K562 (cell line): ENCODE data around the gene PCOLCE2.
A peak's percentile ranks its signal among the peaks of the same experiment; 100 is the strongest.

ENCODE experiments used
- CBX5 ChIP-seq: IDR thresholded peaks from 2 replicates; pipeline ENCODE4 v1.6.1; 2014; ENCODE audit warnings: low read depth, borderline replicate concordance
- CTCF ChIP-seq, 3 experiments: IDR thresholded peaks in 2 of 3; conservative IDR thresholded peaks in 1 of 3; 2 replicates each; pipeline ENCODE4 v1.5.1; 2011 to 2012; ENCODE audit warnings: low read length in 3 of 3, mild to moderate bottlenecking in 3 of 3, control low read depth in 2 of 3, improper control_type of control experiment in 1 of 3, inconsistent platforms in 1 of 3, low read depth in 1 of 3, mixed read lengths in 1 of 3, moderate library complexity in 1 of 3; ENCODE audit not compliant: insufficient read depth in 2 of 3
- EP300 ChIP-seq: IDR thresholded peaks from 2 replicates; pipeline ENCODE4 v1.6.1; 2012; ENCODE audit warnings: low read length, improper control_type of control experiment
- MCM2 ChIP-seq: fragments of 450-650 bp; IDR thresholded peaks from 2 replicates; pipeline ENCODE4 v1.6.1; 2017; ENCODE audit warnings: low read depth, mild to moderate bottlenecking
- MTF1 ChIP-seq: fragments of 250-450 bp; sonication (Bioruptor Pico); IDR thresholded peaks from 2 replicates; pipeline ENCODE4 v1.9.0; 2021; ENCODE audit warnings: moderate library complexity, mild to moderate bottlenecking, inconsistent platforms, borderline replicate concordance
- ZNF253 ChIP-seq: fragments of 250-450 bp; sonication (Bioruptor Pico); conservative IDR thresholded peaks from 2 replicates; pipeline ENCODE4 v1.6.1; 2021; ENCODE audit warnings: mild to moderate bottlenecking

DNA sequence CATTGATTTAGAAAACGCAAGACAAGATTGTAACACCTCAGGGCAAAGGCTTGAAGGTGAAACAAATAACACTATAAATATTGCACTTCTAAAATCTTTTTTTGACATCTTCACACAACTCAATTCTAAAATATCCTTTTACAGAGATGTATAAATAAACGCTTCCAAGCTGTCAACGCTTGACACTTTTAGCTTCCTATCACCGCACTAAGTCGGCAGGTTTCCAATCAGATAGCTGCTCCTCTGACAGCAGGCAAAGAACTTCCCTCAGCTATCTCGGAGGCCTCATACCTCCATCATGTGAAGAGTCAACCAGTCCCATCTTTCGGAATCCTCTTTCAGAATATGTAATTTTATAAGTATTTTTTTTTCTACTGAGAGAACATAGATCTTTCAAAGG, 71.0 kb downstream of the PCOLCE2 start:
- TF ChIP-seq EP300: peak; percentile 55
- no peak for TF ChIP-seq MCM2
- no peak for TF ChIP-seq ZNF253 (CRISPR knock-in tag)
- no peak for TF ChIP-seq MTF1 (CRISPR knock-in tag)
- TF ChIP-seq CTCF (IDR thresholded peaks at IDR 0.05 in 2 of 3, conservative IDR thresholded peaks at IDR 0.05 in 1 of 3; ENCODE audit: insufficient read depth in 2 of 3, low read depth in 1 of 3, low read length in 3 of 3): no peak
- no peak for TF ChIP-seq CBX5
